HT1080 (cell line): ENCODE data around the gene CACNA1E. TPM values are rescaled to one million over a fixed set of nuclear protein-coding genes. Genes with fewer than 3 reads are reported as not detected.
A peak's percentile ranks its signal among the peaks of the same experiment; 100 is the strongest.

Experiments used
- DNase-seq: peaks from one replicate; pipeline ENCODE4 v3.0.0-alpha.2; 2015; ENCODE audit warnings: low read depth
- polyA plus RNA-seq, 2 experiments: library from polyadenylated mRNA; depleted of rRNA; stranded (reverse); fragments of >200 nt; gene quantifications; 2 replicates each; pipeline ENCODE4 v1.2.3, GENCODE V29; 2015
- total RNA-seq: library from RNA; depleted of rRNA; stranded (reverse); fragments of >200 nt; shearing (Covaris generic); gene quantifications from 2 replicates; pipeline ENCODE4 v1.2.3, GENCODE V29; 2014; rRNA removed

Gene CACNA1E
- 0.03 and 0.29 TPM in 2 replicates for total RNA-seq
- not detected in 2 replicates for polyA plus RNA-seq (2015; cell fraction: cytosol; rRNA removed)
- polyA plus RNA-seq (2015; cell fraction: nucleus; rRNA removed): 0.01 and 0.05 TPM in 2 replicates

DNA sequence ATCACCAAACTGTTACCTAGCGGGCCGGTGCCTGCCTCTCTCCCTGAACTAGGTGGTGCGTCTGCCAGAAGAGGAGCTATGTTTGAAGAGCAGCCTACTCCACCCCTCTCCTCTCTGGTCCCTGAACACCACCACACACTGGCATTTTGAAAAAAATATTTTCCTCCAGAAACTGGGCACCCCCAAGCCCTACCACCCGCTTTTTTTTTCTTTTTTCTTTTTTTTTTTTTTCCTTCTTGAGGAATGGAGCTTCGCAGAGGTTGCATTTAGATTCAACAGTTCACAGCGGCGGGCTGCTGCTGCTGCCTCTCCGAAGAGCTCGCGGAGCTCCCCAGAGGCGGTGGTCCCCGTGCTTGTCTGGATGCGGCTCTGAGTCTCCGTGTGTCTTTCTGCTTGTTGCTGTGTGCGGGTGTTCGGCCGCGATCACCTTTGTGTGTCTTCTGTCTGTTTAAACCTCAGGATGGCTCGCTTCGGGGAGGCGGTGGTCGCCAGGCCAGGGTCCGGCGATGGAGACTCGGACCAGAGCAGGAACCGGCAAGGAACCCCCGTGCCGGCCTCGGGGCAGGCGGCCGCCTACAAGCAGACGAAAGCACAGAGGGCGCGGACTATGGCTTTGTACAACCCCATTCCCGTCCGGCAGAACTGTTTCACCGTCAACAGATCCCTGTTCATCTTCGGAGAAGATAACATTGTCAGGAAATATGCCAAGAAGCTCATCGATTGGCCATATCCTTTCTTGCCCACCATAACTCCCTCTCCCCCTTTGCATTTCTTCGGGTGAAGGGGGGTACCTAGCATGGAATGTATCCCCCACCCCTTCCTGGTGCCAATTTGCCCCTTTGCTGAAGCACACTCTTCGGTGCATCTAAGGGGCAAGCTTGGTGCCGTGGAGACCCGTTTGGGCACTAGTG, at the start of gene CACNA1E:
Gene CACNA1E, plus strand, starts transcription at position 233 of the 911 bp plus-strand sequence. Its CDS starts 228 bp downstream, at position 461.
- no peak for DNase-seq

DNA sequence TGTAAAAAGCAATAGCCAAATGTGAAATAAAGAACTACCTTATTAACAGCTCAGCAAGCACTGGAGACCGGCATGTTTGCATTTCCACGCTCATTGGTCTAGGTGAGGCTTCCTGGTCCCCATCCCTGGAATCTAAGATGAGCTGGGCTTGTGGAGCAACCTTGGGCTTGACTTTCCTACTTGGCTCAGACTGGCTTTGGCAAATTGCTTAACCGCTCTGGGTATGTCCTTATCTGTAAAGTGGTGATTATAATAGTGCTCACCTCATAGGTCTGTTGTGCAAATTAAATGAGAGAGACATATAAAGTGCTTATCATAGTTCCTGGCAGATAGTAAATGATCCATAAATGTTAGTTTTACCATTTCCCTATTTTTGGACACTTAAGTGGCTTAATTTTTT, 49.4 kb upstream of the CACNA1E start:
- no peak for DNase-seq

DNA sequence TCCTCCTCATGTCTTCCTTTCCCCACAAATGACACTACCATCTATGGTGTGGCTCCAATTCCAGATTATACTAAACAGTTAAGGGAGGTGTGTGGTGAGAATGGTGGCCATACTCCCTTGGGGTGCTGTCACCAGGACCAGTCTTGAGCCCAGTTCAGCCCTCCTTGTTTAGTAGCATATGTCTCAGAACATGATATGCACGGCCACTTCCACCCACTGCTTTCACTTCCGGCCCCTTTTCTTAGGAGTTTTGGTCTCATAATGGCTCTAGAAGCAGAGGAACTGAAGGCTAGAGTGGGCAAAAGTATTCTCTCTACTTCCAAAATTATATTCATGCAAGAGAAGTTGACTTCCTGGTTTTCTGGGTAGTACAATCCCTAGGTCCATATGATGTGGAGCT, 45.3 kb upstream of the CACNA1E start:
- no peak for DNase-seq

DNA sequence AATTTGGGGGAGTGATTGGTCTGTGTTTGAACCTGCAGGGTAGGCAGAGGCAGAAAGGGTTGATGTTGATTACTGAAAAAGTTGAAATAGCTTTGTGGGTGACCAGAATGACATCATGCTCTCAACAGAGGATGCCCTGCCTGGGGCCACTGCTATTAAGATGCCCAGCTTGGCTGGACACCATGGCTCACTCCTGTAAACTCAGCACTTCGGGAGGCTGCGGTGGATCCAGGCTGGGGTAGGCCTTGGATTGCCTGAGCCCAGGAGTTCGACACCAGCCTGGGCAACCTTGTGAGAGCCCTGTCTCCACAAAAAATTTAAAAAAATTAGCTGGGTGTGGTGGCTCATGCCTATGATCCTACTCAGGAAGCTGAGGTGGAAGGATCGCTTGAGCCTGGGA, 42.8 kb upstream of the CACNA1E start:
- no peak for DNase-seq

DNA sequence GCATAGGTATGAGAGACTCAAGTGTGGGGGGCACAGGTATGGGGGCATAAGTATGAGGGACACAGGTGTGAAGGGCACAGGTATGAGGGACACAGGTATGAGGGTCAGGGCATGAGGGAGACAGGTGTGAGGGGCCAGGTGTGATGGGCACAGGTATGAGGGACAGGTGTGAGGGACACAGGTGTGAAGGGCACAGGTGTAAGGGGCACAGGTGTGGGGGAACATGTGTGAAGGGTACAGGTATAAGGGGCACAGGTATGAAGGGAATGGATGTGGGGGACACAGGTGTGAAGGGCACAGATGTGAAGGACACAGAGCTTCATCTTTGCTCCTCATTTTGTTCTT, 41.2 kb upstream of the CACNA1E start:
- DNase-seq: no peak

DNA sequence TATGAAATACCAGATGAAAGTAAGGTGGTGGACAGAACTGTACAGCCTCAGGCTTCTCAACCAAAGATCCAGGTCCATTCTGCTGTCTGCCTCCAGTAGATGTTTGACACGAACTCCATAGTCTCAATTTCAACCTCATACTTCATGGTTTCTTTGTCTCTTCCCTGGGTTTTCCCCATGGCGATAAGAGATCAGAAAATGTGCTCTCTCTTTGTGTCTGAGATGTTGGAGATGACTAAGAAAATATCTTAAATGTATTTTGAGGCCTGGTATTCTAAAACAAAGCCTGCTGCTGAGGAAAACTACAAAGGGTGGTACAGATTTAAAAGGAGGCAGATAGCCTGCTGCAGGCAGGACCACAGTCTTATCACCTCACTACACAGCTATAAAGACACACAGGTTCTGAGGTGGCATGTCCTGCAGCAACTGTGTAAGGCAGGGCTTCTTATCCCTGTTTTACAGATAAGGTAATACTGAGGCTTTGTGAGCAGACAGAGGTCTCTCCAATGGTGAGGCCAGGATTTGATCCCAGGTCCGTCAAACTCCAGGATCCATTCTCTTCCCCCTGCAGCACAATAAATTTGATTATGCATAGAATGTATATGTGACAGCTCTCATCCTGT, 40.0 kb upstream of the CACNA1E start:
- no peak for DNase-seq

DNA sequence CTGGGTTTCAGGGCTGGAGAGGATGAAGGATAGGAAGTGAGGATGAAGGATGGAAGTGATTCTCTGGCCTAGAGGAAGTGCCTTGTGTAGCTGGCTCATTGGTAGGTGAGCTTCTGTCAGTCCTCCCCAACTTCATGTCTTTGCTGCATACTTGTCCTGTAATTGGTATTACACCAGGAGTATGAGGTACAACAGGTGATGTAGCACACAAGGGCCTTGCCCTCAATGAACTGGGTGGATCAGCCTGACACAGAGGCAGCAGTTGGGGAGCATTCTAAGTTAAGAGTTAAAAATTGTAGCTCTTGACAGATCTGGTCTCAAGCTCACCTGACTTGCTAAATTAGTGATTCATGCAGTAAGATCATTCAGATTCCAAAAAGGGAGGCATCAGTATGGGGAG, 37.9 kb upstream of the CACNA1E start:
- no peak for DNase-seq

DNA sequence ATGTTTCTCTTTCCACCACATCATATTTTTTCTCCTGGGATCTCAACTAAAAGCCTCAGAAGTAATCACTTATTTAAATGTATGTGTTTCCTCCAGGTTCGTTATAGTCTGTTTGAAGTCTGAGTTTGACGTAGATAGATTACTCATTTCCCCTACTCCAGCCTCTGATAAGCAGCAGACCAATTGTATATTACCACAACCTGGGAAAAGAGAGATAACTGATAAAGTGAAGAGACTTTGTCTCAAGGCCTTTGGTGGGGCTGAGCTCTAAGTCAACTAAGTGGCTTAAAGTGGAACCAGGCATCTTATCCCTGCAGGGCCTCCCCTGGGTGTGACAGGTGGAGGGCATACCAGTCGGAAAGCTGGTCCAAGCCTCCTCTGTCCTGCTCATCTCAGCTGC, 34.9 kb upstream of the CACNA1E start:
- DNase-seq: peak; percentile 44

DNA sequence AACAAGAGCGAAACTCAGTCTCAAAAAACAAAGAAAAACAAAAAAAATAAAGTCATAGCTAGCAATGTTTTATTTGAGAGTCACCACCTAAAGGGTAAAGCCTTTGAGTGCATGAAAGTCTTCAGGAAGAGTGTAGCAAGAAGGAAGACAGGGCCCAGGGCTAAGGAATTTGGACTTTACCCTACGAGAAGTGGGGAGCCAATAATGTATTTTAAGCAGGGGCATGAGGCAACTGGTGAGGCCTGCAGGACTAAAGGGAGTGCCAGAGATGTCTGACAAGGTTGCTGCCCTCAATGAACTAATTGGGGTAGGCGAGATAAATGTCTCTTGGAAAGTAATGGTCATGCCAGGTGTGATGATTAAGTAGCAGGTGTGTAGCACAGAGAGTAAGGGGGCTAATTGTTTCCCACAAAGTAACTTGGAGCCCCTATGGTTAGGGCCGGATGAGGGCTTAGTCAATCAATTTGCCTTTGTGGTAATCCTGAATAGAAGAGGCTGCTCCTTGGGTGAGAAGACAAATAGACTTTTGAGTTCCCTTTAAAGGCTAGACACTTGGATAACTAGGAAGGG, 31.6 kb upstream of the CACNA1E start:
- DNase-seq: no peak

DNA sequence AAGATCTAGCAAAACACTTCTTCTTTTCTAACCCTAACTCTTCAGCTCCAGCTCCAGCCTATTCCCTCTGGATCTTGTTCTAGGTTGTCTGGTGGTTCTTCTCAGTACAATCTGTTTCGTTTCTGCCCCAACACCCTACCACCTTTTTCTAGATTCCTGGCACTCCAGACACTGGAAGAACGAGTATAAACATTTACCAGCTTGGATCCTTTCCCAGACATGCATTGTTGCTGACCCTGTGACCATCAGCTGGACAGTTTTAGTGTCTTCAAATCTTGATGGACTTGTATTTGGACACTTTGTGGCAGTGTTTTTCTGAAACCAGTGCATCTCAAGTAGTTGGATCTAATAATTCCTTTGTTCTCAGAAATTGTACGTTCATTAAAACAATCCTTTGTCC, 30.6 kb upstream of the CACNA1E start:
- DNase-seq: no peak

DNA sequence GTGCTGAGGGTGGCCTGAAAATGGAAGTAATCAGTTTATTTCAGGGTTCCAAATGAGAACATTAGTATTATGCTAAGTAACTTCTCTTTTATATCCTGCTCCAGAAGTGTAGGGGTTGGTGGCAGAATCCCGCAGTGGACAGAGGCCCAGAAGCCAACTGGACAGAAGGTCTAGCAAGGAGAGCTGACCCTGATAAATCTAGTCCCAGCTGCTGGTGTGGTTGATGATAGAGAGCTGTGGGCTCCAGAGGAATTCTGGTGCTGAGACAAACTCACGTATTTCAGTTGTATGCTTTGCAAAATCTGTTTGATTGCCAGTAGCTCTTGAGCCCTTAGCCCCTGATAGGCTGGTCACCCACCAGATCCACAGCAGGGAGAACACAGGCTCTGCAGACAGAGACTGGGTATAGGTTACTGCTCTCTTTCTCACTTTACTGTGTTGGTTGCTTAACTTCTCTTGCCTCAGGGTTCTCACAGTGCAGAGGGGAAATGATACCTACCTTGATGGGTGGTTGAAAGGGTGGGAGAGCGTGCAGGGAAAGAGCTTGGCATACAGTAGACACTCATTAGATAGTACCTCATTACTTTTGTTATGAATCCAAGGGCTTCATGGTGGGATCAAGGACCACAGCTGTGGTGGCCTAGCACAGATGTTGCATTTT, 29.6 kb upstream of the CACNA1E start:
- DNase-seq: no peak

DNA sequence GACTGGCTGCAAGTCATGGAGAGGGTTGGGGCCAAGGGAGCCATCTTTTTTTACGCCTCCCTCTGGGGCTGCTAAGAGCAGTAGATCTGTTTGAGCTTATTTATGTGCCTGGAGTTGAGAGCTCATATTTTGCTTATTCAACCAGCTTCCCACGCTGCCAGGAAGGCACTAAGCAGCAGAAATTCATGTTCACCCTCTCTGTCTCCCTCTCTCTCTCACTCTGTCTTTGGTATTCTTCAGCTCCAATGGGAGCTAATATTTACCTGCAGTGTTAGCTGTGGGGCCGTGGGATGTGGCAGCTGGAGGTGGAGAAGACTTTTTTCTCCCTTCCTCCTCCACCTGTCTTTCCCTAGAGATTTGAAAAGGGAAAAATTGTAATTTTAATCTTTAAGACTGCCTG, 26.8 kb upstream of the CACNA1E start:
- no peak for DNase-seq

DNA sequence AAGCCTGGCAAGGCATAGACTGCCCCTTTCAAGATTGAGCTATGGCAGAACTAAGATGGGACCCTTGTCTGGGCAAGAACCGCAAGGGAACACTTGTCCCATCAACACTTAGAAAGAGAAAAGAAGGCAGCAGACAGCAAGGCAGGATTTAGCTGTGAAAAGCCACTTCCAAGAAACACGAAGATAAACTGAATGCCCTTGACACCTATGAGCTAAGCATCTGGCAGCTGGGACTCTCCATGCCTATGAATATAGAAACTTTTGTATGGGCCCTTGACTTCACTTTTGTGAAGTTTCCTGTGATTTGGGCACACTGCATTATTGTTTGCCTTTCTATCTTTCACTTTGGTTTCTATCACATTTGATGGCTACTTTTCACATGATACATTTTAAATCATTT, 24.9 kb upstream of the CACNA1E start:
- no peak for DNase-seq

DNA sequence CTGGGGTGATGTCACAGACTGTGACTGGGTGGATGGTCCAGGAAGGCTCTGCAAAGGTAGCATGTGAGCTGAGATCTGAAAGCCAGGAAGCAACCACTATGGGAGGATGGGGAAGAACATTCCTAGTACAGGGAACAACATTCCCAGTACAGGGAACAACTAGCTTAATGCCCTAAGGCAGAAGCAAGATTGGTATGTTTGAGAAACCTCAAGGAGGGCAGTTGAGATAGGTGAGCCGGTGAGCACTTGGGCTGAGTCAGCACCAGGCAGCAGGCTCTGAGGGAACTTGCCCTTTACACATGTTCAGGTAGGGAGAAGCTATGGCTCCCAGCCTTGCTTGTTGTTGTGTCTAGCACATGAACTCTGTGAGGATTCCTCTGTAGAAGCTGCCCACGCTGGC, 24.2 kb upstream of the CACNA1E start:
- DNase-seq: no peak

DNA sequence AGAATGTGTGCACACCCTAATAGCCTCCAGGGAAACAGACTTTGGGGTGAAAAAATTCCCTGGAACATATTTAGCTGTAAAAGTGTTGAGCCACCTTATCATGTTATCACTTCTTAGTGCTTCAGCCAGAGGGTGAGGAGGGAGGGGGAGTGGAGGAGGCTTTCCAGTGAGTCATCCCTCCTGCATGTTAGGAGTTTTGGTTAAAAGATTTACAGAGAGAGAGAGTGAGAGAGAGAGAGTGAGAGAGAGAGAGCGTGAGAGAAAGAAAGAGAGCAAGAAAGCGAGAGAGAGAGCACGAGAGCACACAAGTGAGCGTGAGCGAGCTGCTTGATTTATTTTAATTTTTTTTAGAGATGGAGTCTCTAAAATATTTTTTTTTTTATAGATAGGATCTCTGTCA, 13.5 kb upstream of the CACNA1E start:
- DNase-seq: peak; percentile 67

DNA sequence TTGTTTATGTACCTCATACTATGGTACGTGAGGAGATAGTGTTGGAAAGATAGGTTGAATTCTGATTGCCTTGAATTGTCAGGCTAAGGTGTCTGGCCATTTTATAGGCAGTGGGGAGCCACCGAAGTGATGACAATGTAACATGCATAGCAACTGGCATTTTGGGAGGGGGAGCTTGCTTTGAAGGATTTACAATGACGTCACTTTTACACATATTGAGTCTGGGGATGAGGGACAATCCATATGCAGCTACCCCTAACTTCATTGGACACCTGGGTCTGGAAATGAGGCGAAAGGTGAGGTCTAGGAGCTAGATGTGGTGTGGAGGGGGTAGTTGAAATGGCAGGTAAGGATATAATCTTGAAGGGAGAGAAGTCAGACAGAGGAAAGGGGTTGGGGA, 7.7 kb upstream of the CACNA1E start:
- no peak for DNase-seq

DNA sequence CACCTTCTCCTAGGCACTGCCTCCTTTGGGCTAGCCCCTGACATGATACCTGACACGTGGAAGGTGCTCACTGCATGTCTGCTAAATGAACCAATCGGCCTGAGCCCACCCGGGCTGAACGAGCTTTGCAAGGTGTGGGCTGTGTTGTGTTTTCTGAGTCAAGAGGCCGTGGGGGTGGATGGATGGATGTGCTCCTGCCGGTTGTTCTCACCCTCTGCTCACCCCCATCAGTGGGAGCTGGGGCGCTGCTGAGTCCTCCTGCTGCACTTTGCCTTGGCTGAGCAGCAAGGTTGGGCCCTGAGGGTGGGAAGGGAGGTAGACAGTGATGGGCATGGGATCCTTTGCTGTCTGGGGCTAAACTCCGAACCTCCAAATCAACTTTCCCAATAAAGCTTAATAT, 6.7 kb upstream of the CACNA1E start:
- DNase-seq: no peak

DNA sequence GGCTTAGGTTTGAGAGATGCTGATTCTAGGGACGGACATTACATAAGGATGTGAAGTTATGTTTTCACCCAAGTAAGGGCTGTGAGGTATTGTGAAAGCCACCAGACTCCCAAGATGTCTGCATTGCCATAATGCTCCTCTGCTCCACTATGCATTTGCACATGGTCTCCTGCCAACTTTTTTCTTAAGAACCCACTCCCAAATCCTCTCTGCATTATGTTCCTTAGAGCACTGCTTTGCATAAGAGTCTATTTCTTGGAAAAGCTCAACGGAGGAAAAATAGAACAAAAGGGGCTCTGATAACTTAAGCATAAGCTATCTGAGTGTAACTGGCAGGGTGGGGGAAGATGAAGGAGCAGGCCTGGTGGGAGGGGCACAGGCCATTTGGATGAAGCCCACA, 5.0 kb upstream of the CACNA1E start:
- DNase-seq: no peak

DNA sequence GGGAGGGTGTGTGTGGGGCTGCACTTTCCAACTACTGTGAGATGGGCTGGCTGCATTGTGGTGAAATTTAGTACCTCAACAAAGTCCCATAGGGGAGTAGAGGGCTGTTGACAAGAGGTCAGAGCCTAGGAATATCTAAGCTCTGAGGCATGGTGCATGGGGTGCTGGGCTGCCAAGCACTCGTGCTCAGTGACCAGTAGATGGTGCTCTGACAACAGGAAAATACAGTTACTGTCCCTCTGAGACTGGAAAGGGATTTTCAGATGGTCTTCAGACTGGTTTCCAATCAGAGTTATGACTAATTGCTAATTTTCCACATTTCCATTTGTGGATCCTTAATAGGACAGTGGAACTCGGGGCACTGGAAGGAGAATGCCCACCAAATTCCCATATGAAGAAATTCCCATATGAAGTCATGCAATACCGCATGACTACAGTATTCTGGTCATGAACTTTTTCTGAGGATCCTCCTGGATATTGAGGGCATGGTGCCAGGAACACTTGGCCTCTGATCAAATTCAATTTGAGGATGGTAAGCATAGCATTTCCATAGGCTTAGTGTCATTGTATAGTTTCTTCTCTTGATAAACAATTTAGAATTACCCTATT, 4.1 kb upstream of the CACNA1E start:
- DNase-seq: peak; percentile 53

DNA sequence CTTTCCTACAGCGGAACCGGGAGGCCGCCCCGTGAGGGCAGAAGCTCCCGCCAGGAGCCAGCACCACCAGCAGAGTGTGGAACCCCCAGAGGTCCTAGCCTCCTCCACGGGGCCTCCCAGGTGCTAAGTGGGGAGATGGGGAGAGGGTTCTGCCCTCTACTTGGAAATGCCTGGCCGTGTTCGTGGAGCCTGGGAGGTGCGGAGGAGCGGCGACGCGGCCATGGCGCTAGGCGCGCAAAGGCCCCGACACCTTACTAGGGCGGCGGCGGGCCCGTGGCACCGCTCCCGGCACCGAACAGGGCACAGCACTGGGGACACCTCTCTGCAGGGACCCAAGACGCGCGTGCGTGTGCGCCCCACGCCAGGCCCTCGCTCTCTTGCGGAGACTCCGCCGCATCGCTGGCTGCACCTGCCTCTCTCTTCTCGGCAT, 1.3 kb upstream of the CACNA1E start:
- DNase-seq: no peak

DNA sequence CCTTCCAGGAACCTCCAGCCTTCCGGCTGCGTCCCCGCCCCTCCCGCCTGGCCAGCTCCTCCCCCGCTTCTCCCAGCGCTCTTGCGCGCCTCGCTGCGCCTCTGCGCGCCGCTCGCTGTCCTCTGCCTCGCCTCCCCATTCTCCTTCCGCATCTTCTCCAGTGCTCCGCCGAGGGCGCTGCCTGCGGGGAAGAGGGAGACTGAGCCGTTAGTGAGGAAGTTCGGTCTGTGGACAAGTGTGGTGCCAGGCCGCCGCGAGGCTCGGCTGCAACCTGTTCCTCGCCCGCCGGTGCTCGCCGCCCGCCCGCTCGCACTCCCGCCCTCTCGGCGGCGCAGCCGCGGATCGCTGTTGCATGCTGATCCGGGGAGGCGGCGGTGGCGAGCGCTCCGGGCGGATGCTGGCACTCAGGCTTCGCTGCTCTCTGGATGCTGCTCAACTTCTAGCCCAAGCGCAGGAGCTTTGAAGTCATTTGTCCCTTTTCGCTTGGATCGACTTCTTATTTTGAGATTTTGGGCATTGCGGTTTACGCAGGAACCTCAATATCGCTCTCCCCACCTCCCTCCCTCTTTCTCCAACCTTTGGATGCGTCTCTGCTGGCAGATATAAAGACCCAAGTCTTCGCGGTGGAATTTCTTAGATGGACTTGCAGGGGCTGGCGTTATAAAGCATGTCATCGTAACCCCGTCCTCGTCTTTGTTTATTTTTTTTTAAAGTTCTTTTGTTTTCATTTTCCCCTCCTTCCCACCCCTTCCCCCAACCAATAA, 614 bp upstream of the CACNA1E start:
- no peak for DNase-seq
